ENCODE measurements around the gene SCAP. TPM values are rescaled to one million over a fixed set of nuclear protein-coding genes. Genes with fewer than 3 reads are reported as not detected.

The SCAP gene
- total and polyA plus RNA-seq, 2 of the 4 experiments (the other 2 are of a cell fraction), result 25.3 to 34.6 TPM

DNA sequence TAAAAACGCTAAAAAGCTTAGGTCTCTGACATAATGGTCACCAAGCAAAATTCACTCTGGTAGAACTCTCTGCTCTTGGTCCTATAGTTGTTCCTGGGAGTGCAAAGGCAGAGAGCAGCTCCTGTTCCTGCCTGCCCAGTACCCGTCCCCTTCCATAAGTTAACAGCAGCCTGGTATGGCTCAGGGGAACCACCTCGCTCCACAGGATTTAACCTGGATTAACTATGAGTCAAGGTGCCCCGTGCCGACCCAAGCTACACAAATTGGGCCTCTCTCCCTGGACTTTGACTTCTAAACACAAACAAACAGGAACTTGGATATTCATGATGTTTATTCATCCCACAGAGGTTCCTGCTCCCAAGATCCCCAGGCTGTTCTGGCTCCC, 32.1 kb downstream of the SCAP start:
- peak overlapping the region; percentile 28 for H3K4me2 ChIP-seq (ENCODE audit: low read depth, low read length)
- no peak overlapping the region; the same call in 2 of the 3 replicates for H2BK15ac ChIP-seq (ENCODE audit: low read depth, low read length)
- peak overlapping the region in 1 of 2 experiments; percentile 39; a peak in 1 of 4 replicates for H4K8ac ChIP-seq (ENCODE audit: low read depth in 2 of 2, low read length in 2 of 2)
- TF ChIP-seq MAZ (IDR thresholded peaks at IDR 0.05; ENCODE audit: borderline replicate concordance, low read depth, low read length) (no peak), MXI1 (IDR thresholded peaks at IDR 0.05; ENCODE audit: borderline replicate concordance, low read depth, low read length) (no peak)
- no peaks in the 10 kb centered on the region for H3K27me3 ChIP-seq (ENCODE audit: control insufficient read depth, insufficient read depth, low read length)
- H3K9ac ChIP-seq (ENCODE audit: low read depth, low read length), result no peak overlapping the region
- no peak overlapping the region for H3K4me3 ChIP-seq (ENCODE audit: insufficient read depth, low read depth, low read length)
- peak overlapping the region; percentile 15 for H2AFZ ChIP-seq (replicated peaks; ENCODE audit: low read length, poor library complexity)
- no peak overlapping the region; the same call in 1 of the 2 replicates for H3K4ac ChIP-seq (ENCODE audit: low read depth, low read length)
- peak overlapping the region; percentile 46 for H2AK9ac ChIP-seq (replicated peaks; ENCODE audit: low read depth, low read length, poor library complexity)
- H3K56ac ChIP-seq (ENCODE audit: extremely low read depth, insufficient read depth, low read length), result no peak overlapping the region
- H3K18ac ChIP-seq (ENCODE audit: low read depth, low read length), result 0 out of 2 replicates have a peak overlapping the region, but pooled peaks have one; percentile 9
- DNase-seq, result no peak
- in situ Hi-C loops (cut with MboI; ENCODE audit: low sequenced_read_pairs) (no loop called here), dilution Hi-C loops (cut with HindIII; ENCODE audit: low sequenced_read_pairs, unreplicated experiment) (no loop called here), intact Hi-C loops (cut with micrococcal nuclease) (loop anchor here (2.0 kb wide), 1 partner anchor 217 kb away; no protein-coding TSS in a partner anchor)
- ChIA-PET POLR2A (ENCODE audit: unreplicated experiment) (interaction anchor here (0.6 kb wide), 1 partner anchor 40 kb away, joined by 3 read pairs; no protein-coding TSS in a partner anchor), CTCF (interaction anchor here (1.0 kb wide), 1 partner anchor 22 kb away, joined by 3 read pairs; no protein-coding TSS in a partner anchor)
- peak overlapping the region; percentile 47; the same call in 1 of the 2 replicates for H2AK5ac ChIP-seq (ENCODE audit: low read depth, low read length)
- peaks cover 11% of the 10 kb centered on the region for H3K9me1 ChIP-seq (ENCODE audit: insufficient read depth, low read length)
- no TSS peak for BruUV-seq (replicated peaks)
- WGBS, 2 experiments (ENCODE audit: extremely low coverage in 2 of 2, insufficient read length in 1 of 2), result 37% methylated on average over 4 of the region's 5 CpGs; no CpG with 5 or more reads in 1 of the 2 experiments
- no peaks in the 10 kb centered on the region for H3K9me3 ChIP-seq (ENCODE audit: control insufficient read depth, insufficient read depth, low read length)
- peaks cover 10% of the 10 kb centered on the region for H3K36me3 ChIP-seq (ENCODE audit: control insufficient read depth, insufficient read depth, low read length)
- H2BK120ac ChIP-seq (ENCODE audit: low read depth, low read length), result no peak overlapping the region
- peaks cover 23 to 60% of the 10 kb centered on the region in 2 experiments for H3K79me1 ChIP-seq (ENCODE audit: low read depth in 1 of 2, low read length in 2 of 2)
- H3K4me1 ChIP-seq (ENCODE audit: control insufficient read depth, insufficient read depth, low read length), result peaks cover 14% of the 10 kb centered on the region
- H3K14ac ChIP-seq (replicated peaks; ENCODE audit: low read depth, low read length), result no peak overlapping the region; the same call in 1 of the 2 replicates
- no peak overlapping the region for H2BK20ac ChIP-seq (ENCODE audit: low read depth, low read length)
- peak overlapping the region; percentile 55; the same call in 1 of the 2 replicates for H3K27ac ChIP-seq (ENCODE audit: insufficient read depth, low read length)
- H4K5ac ChIP-seq (ENCODE audit: low read depth, low read length), result peak overlapping the region; percentile 5; the same call in 1 of the 2 replicates
- H4K91ac ChIP-seq (ENCODE audit: insufficient read depth, low read depth, low read length), result 0 out of 2 replicates have a peak overlapping the region, but pooled peaks have one; percentile 24
- H3K23ac ChIP-seq (ENCODE audit: low read depth, low read length), result peak overlapping the region; percentile 9; the same call in 1 of the 2 replicates
- peaks cover 13% of the 10 kb centered on the region for H4K20me1 ChIP-seq (ENCODE audit: insufficient read depth, low read length)
- peak; percentile 57 for ATAC-seq (ENCODE audit: low read depth)
- H2BK5ac ChIP-seq (ENCODE audit: low read depth, low read length, poor library complexity, severe bottlenecking), result peak overlapping the region; percentile 32

All from IMR-90 (cell line).